CD14-positive monocyte (primary cell): ENCODE measurements around the gene OR6K6. TPM values are rescaled to one million over a fixed set of nuclear protein-coding genes. Genes with fewer than 3 reads are reported as not detected.

Source experiments
- DNase-seq, 3 donors: peaks; one replicate each; pipeline ENCODE4 v3.0.0-alpha.2; 2011 to 2022
- H2AFZ ChIP-seq: 2 replicates; pipeline ENCODE4 v1.6.0; 2012; ENCODE audit warnings: mild to moderate bottlenecking, low read depth, low read length, inconsistent platforms; ENCODE audit not compliant: insufficient read depth, poor library complexity, severe bottlenecking
- H3K27ac ChIP-seq, 2 donors: 1 replicate in 1 of 2; 2 replicates in 1 of 2; pipeline ENCODE4 v1.5.1; 2012 to 2013; ENCODE audit warnings: low read length in 2 of 2, control low read depth in 1 of 2, inconsistent platforms in 1 of 2, low read depth in 1 of 2, mild to moderate bottlenecking in 1 of 2
- H3K27me3 ChIP-seq, 2 donors: one replicate each; pipeline versions ENCODE4 v1.6.0 to v1.6.1; 2011 to 2013; ENCODE audit warnings: low read length in 2 of 2; ENCODE audit not compliant: control insufficient read depth in 2 of 2, insufficient read depth in 2 of 2
- H3K36me3 ChIP-seq, 2 donors: replicated peaks in 1 of 2; 1 replicate in 1 of 2; 2 replicates in 1 of 2; pipeline versions ENCODE4 v1.5.1 to v1.6.1; 2012 to 2013; ENCODE audit warnings: low read length in 2 of 2, control low read depth in 1 of 2, inconsistent platforms in 1 of 2, mild to moderate bottlenecking in 1 of 2; ENCODE audit not compliant: insufficient read depth in 2 of 2, control insufficient read depth in 1 of 2
- H3K4me1 ChIP-seq, 2 donors: 1 replicate in 1 of 2; 2 replicates in 1 of 2; pipeline versions ENCODE4 v1.5.1 to v1.6.1; 2012 to 2013; ENCODE audit warnings: low read length in 2 of 2, control low read depth in 1 of 2, inconsistent platforms in 1 of 2, mild to moderate bottlenecking in 1 of 2, moderate library complexity in 1 of 2; ENCODE audit not compliant: insufficient read depth in 2 of 2, control insufficient read depth in 1 of 2
- H3K4me2 ChIP-seq: replicated peaks from 2 replicates; pipeline ENCODE3; 2012; ENCODE audit warnings: low read length, moderate library complexity, mild to moderate bottlenecking; ENCODE audit not compliant: poor library complexity, severe bottlenecking; ENCODE audit errors: extremely low read depth
- H3K4me3 ChIP-seq, 3 experiments: fragments of 200-600 bp in 1 of 3; sonication (generic) in 1 of 3; replicated peaks in 1 of 3; 1 replicate in 2 of 3; 2 replicates in 1 of 3; pipeline ENCODE4 v1.5.1; 2011 to 2013; ENCODE audit warnings: low read length in 3 of 3, mild to moderate bottlenecking in 3 of 3, control low read depth in 2 of 3, low read depth in 2 of 3, inconsistent platforms in 1 of 3, moderate library complexity in 1 of 3
- H3K79me2 ChIP-seq: 2 replicates; pipeline ENCODE4 v1.6.0; 2012; ENCODE audit warnings: mild to moderate bottlenecking, control low read depth, inconsistent platforms, low read length, moderate library complexity; ENCODE audit not compliant: insufficient read depth
- H3K9ac ChIP-seq: 2 replicates; pipeline ENCODE4 v1.6.0; 2017; ENCODE audit warnings: low read length, mild to moderate bottlenecking; ENCODE audit not compliant: insufficient read depth, poor library complexity, severe bottlenecking
- H3K9me3 ChIP-seq, 2 donors: replicated peaks in 1 of 2; 1 replicate in 1 of 2; 2 replicates in 1 of 2; pipeline versions ENCODE4 v1.5.1 to v1.6.1; 2012 to 2013; ENCODE audit warnings: low read length in 2 of 2, control low read depth in 1 of 2; ENCODE audit not compliant: control insufficient read depth in 1 of 2, insufficient read depth in 1 of 2
- H4K20me1 ChIP-seq: 2 replicates; pipeline ENCODE4 v1.6.0; 2012; ENCODE audit warnings: mild to moderate bottlenecking, low read length, control low read depth, moderate library complexity; ENCODE audit not compliant: insufficient read depth
- H3K27ac Mint-ChIP-seq, 7 donors: one replicate each; pipeline ENCODE4 v1.8.0; 2020; ENCODE audit warnings: mild to moderate bottlenecking in 7 of 7, mixed read lengths in 7 of 7, moderate library complexity in 6 of 7, inconsistent platforms in 2 of 7
- H3K27me3 Mint-ChIP-seq, 3 donors: one replicate each; pipeline ENCODE4 v1.8.0; 2021 to 2022; ENCODE audit warnings: low read depth in 3 of 3, mild to moderate bottlenecking in 3 of 3, mixed read lengths in 3 of 3, moderate library complexity in 3 of 3, inconsistent platforms in 1 of 3
- H3K36me3 Mint-ChIP-seq, 2 donors: one replicate each; pipeline ENCODE4 v1.8.0; 2020; ENCODE audit warnings: mixed read lengths in 2 of 2, inconsistent platforms in 1 of 2, mild to moderate bottlenecking in 1 of 2
- H3K4me1 Mint-ChIP-seq: one replicate; pipeline ENCODE4 v1.8.0; 2020; ENCODE audit warnings: mild to moderate bottlenecking, mixed read lengths
- H3K4me3 Mint-ChIP-seq, 2 donors: one replicate each; pipeline ENCODE4 v1.8.0; 2020; ENCODE audit warnings: mild to moderate bottlenecking in 2 of 2, mixed read lengths in 2 of 2, moderate library complexity in 1 of 2
- H3K9me3 Mint-ChIP-seq, 7 donors: one replicate each; pipeline ENCODE4 v1.8.0; 2020 to 2022; ENCODE audit warnings: mixed read lengths in 7 of 7, mild to moderate bottlenecking in 6 of 7, moderate library complexity in 6 of 7, inconsistent platforms in 2 of 7
- WGBS: methylation state at CpG from one replicate; pipeline ENCODE4 v1.1.5; 2013; ENCODE audit warnings: missing lambda C conversion rate; ENCODE audit not compliant: insufficient coverage; 5-methylcytosine and 5-hydroxymethylcytosine counted together
- intact Hi-C, 2 donors: fragments of 100-400 bp; cut with micrococcal nuclease; formaldehyde crosslinking; loops; one replicate each; pipeline versions ENCODE4 v1.15.0 to v1.15.1; 2023
- polyA plus RNA-seq, 3 donors: library from polyadenylated mRNA; depleted of rRNA in 1 of 3; unstranded in 2 of 3; stranded (reverse) in 1 of 3; fragments of 300-500 nt in 2 of 3; fragments of >200 nt in 1 of 3; fragmentation: Illumina TruSeq in 2 of 3; gene quantifications; 1 replicate in 2 of 3; 2 replicates in 1 of 3; pipeline ENCODE4 v1.2.3, GENCODE V29; 2012 to 2021
- TF ChIP-seq, protein P1 (sequence below): fragments of 200-600 bp; IDR thresholded peaks from one replicate; pipeline ENCODE4 v1.8.0; 2022; ENCODE audit warnings: antibody characterized with exemption, mild to moderate bottlenecking

Gene OR6K6
- polyA plus RNA-seq, 3 donors, result not detected

GRCh38 chr1:158730453-158730852 lies 24.1 kb upstream of the OR6K6 start:
- Histone ChIP-seq H3K79me2 (no peaks in the 10 kb centered on the region), H3K27me3 (no peaks in the 10 kb centered on the region), H2AFZ (no peak overlapping the region), H3K9ac (no peak overlapping the region), H3K4me1 (peaks cover 3 to 14% of the 10 kb centered on the region in 2 donors), H3K4me2 (no peak overlapping the region), H4K20me1 (no peaks in the 10 kb centered on the region), H3K36me3 (no peaks in the 10 kb centered on the region), H3K9me3 (no peaks in the 10 kb centered on the region), H3K4me3 (no peak overlapping the region), H3K27ac (no peak overlapping the region)
- H3K4me3 Mint-ChIP-seq, result no peak overlapping the region
- H3K27me3 Mint-ChIP-seq, result no peaks in the 10 kb centered on the region
- no peak for DNase-seq
- H3K9me3 Mint-ChIP-seq, result peaks cover 0 to 2% (median 0%) of the 10 kb centered on the region in 7 donors
- peaks cover 17% of the 10 kb centered on the region for H3K4me1 Mint-ChIP-seq
- TF ChIP-seq, protein P1, sequence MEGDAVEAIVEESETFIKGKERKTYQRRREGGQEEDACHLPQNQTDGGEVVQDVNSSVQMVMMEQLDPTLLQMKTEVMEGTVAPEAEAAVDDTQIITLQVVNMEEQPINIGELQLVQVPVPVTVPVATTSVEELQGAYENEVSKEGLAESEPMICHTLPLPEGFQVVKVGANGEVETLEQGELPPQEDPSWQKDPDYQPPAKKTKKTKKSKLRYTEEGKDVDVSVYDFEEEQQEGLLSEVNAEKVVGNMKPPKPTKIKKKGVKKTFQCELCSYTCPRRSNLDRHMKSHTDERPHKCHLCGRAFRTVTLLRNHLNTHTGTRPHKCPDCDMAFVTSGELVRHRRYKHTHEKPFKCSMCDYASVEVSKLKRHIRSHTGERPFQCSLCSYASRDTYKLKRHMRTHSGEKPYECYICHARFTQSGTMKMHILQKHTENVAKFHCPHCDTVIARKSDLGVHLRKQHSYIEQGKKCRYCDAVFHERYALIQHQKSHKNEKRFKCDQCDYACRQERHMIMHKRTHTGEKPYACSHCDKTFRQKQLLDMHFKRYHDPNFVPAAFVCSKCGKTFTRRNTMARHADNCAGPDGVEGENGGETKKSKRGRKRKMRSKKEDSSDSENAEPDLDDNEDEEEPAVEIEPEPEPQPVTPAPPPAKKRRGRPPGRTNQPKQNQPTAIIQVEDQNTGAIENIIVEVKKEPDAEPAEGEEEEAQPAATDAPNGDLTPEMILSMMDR, result no peak
- no CpG with 5 or more reads among the region's 4 CpGs for WGBS
- intact Hi-C loops, result no loop called here
- peak overlapping the region in 1 of 7 donors; percentile 54 for H3K27ac Mint-ChIP-seq
- H3K36me3 Mint-ChIP-seq, result no peaks in the 10 kb centered on the region

- H3K4me3 Mint-ChIP-seq, result no peak overlapping the region
- no peaks in the 10 kb centered on the region for H3K27me3 Mint-ChIP-seq
- peaks cover 0 to 2% (median 0%) of the 10 kb centered on the region in 7 donors for H3K9me3 Mint-ChIP-seq
- no peaks in the 10 kb centered on the region for H3K36me3 Mint-ChIP-seq
- no peak overlapping the region for H3K4me3 ChIP-seq
- TF ChIP-seq, protein P1, result no peak
- H3K36me3 ChIP-seq, result no peaks in the 10 kb centered on the region
- 94% methylated on average over 4 of the region's 4 CpGs for WGBS
- H3K27ac Mint-ChIP-seq, result no peak overlapping the region
- no peaks in the 10 kb centered on the region for H4K20me1 ChIP-seq
- intact Hi-C loops, result no loop called here
- no peak overlapping the region for H3K9ac ChIP-seq
- peaks cover 3 to 14% of the 10 kb centered on the region in 2 donors for H3K4me1 ChIP-seq
- no peak overlapping the region for H2AFZ ChIP-seq
- no peaks in the 10 kb centered on the region for H3K79me2 ChIP-seq
- H3K27ac ChIP-seq, result no peak overlapping the region
- peaks cover 17% of the 10 kb centered on the region for H3K4me1 Mint-ChIP-seq
- H3K27me3 ChIP-seq, result no peaks in the 10 kb centered on the region
- H3K9me3 ChIP-seq, result no peaks in the 10 kb centered on the region
- no peak overlapping the region for H3K4me2 ChIP-seq
- no peak for DNase-seq
Observed at GRCh38 chr1:158731707-158732106, 22.8 kb upstream of the OR6K6 start.
